ENCODE results near the gene CLCN4. TPM values are rescaled to one million over a fixed set of nuclear protein-coding genes. Genes with fewer than 3 reads are reported as not detected.

Gene CLCN4
- total RNA-seq, 1 donor from 2014 or later = 68.6 TPM

DNA sequence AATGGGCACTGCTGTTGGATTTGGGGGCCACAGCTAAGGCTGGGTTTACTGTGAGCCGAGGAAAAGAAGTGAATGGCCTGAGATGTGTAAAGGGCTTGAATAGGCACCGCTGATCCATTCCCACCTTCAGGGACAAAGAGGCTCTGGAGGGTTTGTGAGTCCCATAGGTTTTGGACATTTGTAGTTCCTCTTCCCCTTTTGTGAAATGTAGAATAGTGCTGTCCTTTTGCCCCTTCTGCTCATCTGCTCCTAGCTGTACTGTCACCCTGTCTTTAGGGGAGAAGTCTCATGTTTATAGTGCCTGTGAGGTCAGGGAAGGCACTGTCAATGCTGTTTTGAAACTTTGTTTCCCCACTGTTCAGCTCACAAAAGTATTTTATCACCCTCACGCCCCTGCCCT is 26.4 kb upstream of the CLCN4 start:
- no peak for DNase-seq

DNA sequence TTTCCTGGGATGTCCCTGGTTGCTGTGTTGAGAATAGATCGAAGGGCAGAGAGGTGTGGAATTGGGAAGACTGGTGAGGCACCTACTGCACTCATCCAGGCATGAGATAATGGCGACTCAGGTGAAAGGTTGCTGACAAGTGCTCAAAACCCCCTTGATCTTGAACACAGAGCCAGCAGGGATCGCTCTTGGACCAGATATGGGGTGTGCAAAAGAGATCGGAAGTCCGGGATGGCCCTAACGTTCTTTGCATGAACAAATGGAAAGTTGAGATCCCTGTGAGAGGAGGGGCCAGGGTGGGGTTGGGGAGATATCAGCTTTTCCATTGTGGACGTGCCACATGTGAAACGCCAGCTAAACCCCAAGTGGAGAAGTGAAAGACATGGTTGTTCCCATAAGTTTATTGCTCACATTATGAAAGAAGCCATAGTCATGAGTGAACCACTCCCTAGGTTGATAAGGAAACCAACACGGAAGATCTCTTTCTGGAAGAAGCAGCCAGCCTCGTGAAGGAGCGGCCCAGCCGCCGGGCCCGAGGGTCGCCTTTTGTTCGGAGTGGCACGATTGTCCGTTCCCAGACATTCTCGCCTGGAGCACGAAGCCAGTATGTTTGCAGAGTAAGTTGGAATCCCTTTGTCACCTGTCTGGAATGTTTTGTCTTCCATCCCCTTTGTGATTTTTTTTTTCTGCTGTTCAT is 22.6 kb upstream of the CLCN4 start:
- DNase-seq = no peak

DNA sequence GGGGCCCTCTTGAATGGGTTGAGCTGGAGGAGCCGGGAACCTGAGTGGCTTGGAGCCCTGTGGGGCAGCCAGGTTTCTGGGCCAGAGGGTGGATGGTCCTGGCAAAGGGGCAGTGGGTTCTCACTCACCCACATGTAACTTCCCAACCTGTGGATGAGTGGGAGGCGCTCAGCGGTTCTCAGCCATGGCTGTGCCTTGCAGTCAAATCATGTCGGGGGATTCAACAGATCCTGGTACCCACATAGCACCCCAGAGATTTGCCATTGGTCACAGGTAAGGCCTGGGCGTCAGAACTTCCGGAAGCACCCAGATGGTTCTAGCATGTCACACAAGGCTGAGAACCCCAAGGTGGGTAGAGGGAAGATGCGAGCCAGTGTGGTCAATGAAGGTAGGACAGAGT is 21.9 kb upstream of the CLCN4 start:
- no peak for DNase-seq

DNA sequence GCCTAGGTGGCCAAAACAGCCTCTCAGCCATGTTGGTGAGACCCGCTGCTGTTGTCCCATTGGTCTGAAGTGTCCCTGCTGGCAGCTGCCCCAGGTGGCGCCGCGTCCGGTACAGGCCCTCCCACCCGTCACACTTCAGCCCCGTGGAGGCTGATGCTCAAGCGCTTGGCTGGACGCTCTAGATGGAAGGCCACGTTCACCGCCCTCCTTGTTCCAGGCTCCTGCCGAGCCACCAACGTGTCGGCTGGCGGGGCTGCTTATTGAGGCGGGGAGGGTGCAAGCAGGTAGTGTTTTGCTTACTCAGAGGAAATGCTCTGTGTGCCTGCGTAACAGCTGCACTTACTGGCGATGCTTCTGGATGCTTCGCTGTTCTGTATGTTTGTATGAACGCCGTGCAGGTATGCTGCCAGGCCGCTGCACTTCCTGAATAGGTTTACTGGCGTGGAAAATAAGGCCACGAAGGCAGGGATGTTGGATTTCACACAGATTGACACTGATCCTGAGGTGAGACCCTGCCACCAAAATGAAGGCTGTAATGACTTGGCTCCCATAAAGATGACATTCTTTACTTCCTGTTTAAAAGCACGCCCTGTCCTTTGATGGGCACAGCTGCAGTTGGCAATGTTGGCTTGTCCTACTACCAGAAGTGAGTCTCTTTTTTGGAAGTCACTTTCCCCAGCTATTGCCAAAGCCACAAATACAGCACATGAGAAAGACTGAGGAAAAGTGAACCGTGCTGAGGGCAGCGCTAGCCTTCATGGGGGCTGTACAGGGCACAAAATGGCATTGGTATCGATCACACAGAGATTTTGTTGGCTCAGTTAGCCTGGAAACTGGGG is 21.0 kb upstream of the CLCN4 start:
- no peak for DNase-seq

DNA sequence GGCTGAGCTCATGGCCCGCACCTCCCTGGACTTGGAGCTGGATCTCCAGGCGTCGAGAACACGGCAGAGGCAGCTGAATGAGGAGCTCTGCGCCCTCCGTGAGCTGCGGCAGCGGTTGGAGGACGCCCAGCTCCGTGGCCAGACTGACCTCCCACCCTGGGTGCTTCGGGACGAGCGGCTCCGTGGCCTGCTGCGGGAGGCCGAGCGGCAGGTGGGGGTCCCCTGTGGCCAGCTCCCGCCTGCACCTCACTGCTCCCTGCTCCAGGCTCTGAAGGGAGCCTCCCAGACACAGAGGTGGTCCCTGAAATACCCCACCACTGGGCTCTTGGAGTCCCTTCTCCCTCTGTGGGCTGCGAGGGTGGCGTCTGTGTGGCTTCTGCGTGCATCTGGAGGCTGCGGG is 18.0 kb upstream of the CLCN4 start:
- no peak for DNase-seq

DNA sequence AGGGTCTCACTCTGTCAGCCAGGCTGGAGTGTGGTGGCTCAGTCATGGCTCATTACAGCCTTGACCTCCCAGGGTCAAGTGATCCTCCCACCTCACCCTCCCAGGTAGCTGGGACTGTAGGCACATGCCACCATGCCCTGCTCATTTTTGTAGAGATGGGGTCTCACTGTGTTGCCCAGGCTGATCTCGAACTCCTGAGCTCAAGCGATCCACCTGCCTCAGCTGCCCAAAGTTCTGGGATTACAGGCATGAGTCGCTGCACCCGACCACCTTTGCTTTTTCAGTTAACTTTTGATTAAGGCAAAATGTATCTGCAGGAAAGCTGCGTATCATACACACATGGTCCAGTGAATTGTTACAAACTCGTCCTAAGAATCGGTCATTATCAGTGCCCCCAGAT is 16.5 kb upstream of the CLCN4 start:
- no peak for DNase-seq

DNA sequence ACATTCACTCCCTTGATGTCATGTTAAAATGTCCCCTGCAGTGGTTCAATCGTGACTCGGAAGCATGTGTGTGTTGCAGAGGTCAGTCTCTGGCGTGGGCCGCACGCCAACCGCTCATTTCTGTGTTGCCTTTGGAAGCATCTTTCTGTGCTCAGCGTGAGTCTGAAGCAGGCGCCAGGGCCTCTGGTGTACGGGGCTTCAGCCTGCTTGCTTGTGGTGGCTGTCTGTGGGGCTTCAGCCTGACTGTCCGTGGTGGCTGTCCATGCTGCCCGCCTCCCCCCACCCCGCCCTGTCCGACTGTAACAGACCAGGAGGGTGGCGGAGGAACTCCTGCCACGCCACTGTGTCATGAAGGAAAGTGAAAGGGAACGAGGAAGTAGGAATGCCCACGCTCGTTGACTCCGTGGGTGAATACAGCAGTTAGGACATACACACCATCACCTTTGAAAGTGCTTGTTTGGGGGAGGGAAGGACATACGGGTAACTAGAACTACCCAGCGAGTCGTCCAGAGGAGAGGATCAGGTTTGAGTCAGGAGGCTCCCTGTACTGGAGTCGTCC is 14.7 kb upstream of the CLCN4 start:
- no peak for DNase-seq

DNA sequence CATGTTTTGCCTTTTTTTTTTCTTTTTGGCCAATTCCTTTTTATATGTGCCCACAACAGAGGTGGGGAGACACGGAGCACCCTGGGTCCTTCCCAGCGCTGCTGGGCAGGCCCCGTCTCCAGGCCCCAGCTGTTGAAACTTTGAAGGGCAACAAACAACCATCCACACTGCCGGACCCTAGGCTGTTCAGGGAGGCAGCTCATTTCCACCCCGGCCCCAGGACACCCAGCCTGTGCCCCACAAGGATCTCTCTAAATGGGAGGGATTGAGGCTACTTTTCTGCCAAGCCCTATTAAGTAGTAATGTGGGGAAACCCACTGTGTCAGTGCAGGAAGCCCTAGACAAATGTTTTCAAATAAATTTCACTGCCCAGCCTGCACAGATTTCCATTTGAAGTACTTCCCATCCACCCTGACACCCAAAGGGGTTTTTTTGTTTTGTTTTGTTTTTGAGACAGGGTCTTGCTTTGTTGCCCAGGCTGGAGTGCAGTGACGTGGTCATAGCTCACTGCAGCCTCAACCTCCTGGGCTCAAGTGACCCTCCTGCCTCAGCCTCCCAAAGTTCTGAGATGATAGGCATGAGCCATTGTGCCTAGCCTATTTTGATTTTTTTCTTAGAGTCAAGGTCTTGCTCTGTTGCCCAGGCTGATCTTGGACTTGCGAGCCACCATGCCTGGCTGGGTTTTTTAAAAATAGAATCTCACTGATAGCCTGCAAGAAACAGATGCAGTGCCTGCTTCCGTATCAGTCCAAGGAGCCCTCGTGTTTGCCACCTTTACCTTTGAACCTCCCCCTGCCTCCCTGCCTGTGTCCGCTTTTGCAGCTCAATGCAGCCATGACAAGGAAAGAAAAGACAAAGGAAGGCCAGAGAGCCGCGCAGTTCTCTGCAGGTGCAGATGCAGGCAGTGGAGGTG is 13.4 kb upstream of the CLCN4 start:
- DNase-seq = no peak

DNA sequence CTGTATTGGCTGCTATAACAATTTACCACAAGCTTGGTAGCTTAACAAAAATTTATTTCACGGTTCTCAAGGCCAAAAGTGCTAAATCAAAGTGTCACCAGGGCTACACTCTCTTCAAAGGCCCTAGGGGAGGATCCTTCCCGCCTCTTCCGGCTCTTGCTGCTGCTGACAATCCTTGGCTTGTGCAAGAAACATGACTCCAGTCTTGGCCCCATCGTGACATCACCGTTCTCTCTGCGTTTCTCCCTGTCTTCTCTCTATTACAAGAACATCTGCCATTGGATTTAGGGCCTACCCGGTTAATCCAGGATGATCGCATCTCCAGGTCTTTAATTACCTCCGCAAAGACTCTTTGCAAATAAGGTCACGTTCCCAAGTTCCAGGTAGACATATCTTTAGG is 10.4 kb upstream of the CLCN4 start:
- DNase-seq = no peak

DNA sequence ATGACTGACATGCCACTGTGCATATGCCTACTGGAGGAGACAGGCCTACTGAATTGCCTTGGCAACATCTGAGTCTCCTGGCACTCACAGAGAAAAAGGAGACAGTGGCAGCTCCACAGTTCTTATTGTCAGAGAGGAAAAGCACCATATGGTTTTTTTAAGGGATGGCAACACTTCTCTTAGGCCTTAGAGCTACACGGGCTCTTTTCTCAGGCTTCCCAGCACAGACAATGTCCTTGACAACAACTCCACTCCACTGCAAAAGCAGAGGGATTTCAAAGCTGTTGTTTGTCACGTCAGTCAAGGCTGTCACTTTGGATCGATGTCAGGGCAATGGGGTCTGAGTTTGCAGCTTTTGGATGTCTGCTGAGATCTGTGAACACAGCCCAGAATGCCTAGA is 4.7 kb upstream of the CLCN4 start:
- no peak for DNase-seq

DNA sequence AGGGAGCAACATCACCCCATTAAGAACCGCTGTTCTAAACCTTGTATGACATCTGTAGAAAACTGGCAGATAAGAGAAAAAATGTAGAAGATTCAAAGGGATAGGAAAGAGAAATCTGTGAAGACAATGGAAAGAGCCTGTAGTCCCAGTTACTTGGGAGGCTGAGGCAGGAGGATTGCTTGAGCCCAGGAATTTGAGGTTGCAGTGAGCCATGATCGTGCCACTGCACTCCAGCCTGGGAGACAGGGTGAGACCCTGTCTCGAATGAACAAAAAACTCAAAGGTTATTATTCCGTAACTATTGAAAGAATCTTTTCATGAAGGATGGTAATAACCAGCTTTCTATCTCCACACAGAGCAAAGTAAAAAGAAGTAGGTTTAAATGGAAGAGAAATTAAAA is 1.6 kb upstream of the CLCN4 start:
- DNase-seq = no peak

DNA sequence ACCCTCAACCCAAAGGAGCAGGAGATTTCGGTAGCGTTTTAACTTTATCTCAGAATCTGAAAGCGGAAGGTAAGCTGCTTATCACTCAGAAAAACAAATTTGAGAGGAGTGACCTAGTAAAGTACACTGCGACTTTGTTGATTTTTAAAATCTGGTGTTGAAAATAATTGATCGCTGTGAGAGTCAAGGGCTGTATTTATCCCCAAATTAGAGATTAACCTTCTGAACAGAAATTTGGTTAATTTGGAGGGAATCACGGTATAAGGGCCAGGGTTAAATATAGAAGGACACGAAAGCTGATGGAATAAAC is 212 bp downstream of the CLCN4 start:
- no peak for DNase-seq

DNA sequence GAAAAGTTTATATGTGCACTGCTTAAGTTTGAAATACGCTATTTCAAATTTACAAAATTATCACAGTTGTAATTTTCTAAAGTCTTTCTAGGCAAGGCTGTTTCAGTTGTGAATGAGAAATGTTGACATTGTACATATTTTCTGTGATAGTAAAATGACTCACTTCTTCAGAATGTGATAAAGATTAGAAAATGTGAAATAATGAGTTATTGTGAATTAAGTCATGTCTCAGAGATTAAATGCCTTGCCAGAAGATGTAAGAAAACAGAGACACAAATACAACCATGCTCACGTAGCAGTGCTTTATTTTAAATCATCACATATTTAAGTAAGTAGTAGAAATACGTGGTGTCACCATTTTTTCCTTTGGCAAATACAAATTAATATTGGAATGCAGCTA is 768 bp downstream of the CLCN4 start:
- DNase-seq = no peak

DNA sequence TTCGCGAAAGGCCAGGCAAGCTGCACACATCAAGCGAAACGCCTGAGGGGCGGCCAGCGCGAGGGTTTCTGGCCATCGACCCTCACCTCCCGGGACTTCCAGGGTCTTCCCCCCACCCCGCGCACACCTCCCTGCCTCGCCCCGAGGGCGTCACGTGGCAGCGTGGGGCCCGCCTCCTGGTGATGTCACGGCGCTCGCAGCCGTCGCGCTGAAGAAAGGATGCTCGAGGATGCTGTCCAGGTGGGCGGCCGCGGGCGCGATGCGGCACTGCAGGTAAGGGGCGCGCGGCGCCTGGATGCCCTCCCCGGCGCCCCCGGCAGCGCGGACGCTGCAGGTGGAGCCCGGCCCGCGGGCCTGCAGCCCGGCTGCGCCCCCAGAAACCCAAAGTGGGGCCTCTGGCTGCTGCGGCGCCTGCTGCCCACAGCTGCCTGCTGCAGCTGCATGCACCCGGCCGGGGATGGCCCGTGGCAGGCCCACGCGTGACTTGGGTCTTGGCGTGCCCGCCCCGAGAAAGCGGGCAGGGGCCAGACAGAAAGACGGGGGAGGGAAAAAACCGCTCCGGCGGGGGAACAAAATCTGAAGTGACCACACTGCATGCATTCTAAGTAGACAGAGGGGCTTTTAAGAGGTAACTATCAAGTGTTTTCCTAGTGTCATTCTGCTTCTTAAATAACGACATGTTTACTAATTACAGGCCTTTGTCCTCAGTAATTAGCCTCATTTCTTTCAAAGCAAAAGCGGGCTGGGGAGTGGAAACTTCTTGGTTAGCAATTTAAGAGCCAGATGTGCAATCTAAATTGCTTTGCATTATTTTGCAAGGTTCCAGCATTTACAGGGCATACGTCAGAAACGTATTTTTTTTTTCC is 1.7 kb downstream of the CLCN4 start:
- peak; percentile 17 for DNase-seq

DNA sequence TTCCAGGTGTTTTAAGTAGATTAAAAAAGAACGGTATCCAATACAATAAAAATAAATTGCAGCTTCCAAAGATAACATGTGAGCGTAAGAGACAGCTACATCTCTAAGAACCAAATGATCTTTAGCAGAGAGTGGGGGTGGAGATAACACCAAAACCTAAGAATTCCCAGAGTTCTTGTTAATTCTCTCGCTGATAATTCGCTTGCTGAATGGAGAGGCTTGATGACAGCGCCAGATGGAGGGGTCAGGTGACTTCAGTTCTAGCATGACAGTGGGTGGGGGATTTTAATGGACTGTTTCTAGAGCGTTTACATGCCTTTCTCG is 2.3 kb downstream of the CLCN4 start:
- DNase-seq = no peak

DNA sequence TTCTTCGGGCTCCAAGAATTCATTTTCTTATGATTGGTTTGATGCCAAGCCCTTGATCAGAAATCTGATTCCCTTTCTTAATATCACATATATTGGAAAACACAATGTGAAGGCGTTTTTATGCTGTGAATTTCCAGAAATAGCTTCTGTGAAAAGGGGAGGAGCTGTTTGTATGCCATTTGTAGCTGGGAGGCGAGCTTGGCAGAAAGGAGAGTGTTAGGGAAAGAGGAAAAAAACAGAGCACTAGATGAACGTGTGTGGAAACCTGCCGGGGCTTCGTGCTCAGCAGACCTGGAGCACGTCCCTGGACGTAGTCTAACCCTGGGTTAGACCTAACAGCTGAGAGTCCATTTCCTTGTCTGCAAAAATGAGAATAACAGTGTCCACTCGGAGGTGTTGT is 3.4 kb downstream of the CLCN4 start:
- DNase-seq = peak; percentile 17

DNA sequence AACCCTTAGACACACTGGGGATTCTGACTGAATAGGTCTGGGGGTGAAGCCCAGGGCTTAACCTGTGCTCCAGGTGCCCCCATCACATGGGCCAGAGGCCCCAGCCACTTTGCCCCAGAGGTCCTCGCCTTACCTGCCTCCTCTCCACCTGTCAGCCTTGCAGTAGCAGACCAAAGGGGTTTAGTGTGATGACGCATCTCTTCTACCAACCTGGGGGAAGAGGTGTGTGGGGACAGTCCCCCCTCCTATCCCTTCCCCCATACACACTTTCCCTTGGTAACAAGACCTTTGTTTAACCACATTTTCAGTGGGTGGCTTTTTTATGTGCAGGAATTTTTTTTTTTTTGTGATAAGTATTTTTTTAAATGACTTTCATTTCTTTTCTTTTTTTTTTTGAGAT is 6.3 kb downstream of the CLCN4 start:
- no peak for DNase-seq

DNA sequence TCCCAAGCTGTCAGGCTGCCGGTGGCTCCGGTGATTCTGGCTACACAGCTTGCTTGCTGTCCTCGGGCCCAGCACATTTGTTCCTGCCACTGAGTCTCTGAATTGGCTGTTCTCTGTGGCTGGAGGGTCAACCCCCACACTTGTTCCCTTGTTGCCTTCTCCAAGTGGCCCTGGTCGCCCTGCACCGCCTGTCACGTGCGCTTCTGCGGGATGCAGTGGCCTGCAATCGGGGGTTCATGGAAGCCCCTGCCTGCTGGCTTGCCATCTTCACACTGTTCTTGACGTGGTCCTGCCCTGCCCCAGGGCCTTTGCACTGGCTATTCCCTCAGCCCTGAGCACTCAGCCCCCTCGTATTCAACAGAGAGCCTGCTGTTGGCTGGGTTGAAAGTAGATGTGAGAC is 8.1 kb downstream of the CLCN4 start:
- DNase-seq = no peak

DNA sequence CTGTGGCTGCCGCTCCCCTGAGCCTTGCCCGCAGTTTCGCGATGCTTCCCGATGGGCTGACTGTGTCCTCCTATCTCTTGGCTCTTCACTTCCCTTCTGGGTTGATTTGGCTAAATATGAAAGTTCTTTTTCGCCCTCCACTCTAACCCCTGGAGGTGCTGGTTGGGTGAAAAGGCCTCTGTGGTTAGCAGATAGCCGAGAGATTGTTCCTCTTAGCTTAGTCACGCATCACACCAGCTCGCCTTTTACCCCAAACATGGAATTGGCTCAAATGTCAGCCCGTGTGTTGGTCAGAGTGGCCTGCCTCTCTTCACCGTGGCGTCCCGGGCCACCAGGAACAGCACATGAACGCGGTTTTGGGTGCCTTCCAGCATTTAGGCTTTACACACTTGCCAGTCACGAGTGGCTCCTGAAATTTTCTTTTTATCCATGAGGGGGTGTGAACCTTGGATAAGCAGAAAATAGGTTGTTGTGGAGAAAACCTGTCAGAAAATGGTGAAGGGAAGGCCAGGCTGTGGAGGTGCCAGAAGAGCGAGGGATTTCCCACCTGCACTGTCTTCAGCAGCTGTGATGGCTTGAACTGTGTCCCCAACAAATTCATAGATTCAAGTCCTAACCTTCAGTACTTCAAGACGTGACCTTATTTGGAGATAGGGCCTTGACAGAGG is 8.9 kb downstream of the CLCN4 start:
- DNase-seq = no peak

DNA sequence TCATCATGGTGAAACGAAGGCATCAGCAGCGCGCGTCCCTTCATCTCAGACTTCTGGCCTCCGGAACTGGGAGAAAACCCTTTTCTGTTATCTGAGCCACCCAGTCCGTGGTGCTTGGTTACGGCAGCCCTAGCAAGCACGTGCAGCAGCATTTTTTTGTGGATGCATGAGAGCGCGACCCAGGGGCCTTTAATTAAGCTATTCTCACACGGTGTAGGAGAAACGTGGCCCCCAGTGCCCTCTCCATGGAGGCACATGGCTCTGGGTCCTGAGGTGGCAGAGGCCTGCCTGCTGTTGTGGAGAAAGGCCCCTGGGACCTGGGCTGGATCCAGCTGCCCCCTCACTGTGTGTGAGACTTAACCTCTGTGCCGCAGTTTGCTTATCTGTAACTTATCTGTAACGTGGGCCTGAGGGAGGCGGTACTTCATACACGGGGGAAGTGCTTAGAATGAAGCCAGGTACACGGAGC is 9.5 kb downstream of the CLCN4 start:
- DNase-seq = no peak

DNA sequence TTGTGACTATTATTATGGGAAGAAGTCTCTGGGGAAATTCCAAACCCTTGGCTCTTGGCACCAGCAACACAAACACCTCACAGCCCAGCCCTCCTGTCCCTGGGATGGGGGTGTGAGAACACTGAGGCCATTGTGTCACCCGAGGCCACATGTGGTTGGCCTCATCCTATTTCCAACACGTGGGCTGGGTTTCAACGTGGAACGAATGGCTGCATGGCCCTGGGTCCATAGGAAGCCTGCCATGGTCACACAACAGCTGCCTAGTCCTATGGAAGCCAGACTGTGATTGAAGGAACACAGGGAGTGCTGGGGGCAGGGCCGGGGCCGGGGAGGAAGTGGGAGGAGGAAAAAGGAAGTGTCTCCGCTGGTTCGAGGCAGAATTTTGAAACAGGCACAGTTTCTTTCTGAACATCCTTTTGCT is 10.0 kb downstream of the CLCN4 start:
- peak; percentile 40 for DNase-seq

All from occipital lobe (tissue), 2 donors.